IMR-90 (cell line): ENCODE data around the gene NRSN1. TPM values are rescaled to one million over a fixed set of nuclear protein-coding genes. Genes with fewer than 3 reads are reported as not detected.

ENCODE experiments used
- ATAC-seq: fragments of 200-7000 bp; cut with Tn5 transposase; 2 replicates; pipeline ENCODE4 v1.9.1; 2020; ENCODE audit warnings: low read depth, mild to moderate bottlenecking, moderate library complexity
- BruUV-seq: library from RNA; stranded (reverse); fragments of 400-500 nt; replicated peaks from 2 replicates; lab custom pipeline; 2021; lab: Mats Ljungman, UMichigan
- CTCF ChIA-PET: fragments of 300-600 bp; formaldehyde crosslinking; extraction: SDS; loops from one replicate; lab custom pipeline; 2021; ENCODE audit warnings: antibody characterized with exemption; lab: Yijun Ruan, JAX
- POLR2A ChIA-PET: fragments of 300-600 bp; sonication (Branson Sonifier 250); formaldehyde crosslinking; loops from one replicate; lab custom pipeline; 2022; ENCODE audit warnings: antibody characterized with exemption; ENCODE audit not compliant: unreplicated experiment; lab: Charles Lee
- DNase-seq: peaks from one replicate; pipeline ENCODE4 v3.0.0; 2013
- H2AFZ ChIP-seq: replicated peaks from 2 replicates; pipeline ENCODE3; 2013; ENCODE audit warnings: low read length, mild to moderate bottlenecking; ENCODE audit not compliant: poor library complexity
- H2AK5ac ChIP-seq: 2 replicates; pipeline ENCODE4 v1.6.1; 2013; ENCODE audit warnings: low read depth, low read length, inconsistent platforms
- H2AK9ac ChIP-seq: replicated peaks from 2 replicates; pipeline ENCODE3; 2013; ENCODE audit warnings: mild to moderate bottlenecking, low read depth, low read length, moderate library complexity; ENCODE audit not compliant: poor library complexity
- H2BK120ac ChIP-seq: 2 replicates; pipeline ENCODE4 v1.6.1; 2013; ENCODE audit warnings: low read depth, low read length, inconsistent platforms
- H2BK15ac ChIP-seq: 3 replicates; pipeline ENCODE4 v1.6.1; 2013; ENCODE audit warnings: low read depth, low read length, inconsistent platforms
- H2BK20ac ChIP-seq: 2 replicates; pipeline ENCODE4 v1.6.1; 2013; ENCODE audit warnings: low read depth, mild to moderate bottlenecking, inconsistent platforms, low read length, moderate library complexity
- H2BK5ac ChIP-seq: 2 replicates; pipeline ENCODE4 v1.6.1; 2013; ENCODE audit warnings: mild to moderate bottlenecking, low read depth, low read length, inconsistent platforms; ENCODE audit not compliant: poor library complexity, severe bottlenecking
- H3K14ac ChIP-seq: replicated peaks from 2 replicates; pipeline ENCODE4 v1.6.1; 2013; ENCODE audit warnings: low read depth, low read length, inconsistent platforms
- H3K18ac ChIP-seq: 2 replicates; pipeline ENCODE4 v1.6.1; 2013; ENCODE audit warnings: low read depth, low read length, control low read depth
- H3K23ac ChIP-seq: 2 replicates; pipeline ENCODE4 v1.6.1; 2013; ENCODE audit warnings: low read depth, low read length, inconsistent platforms
- H3K27ac ChIP-seq: 2 replicates; pipeline ENCODE4 v1.5.1; 2013; ENCODE audit warnings: mild to moderate bottlenecking, control low read depth, low read length; ENCODE audit not compliant: insufficient read depth
- H3K27me3 ChIP-seq: 2 replicates; pipeline ENCODE4 v1.6.1; 2013; ENCODE audit warnings: low read length; ENCODE audit not compliant: control insufficient read depth, insufficient read depth
- H3K36me3 ChIP-seq: 2 replicates; pipeline ENCODE4 v1.6.1; 2013; ENCODE audit warnings: low read length, mixed read lengths; ENCODE audit not compliant: control insufficient read depth, insufficient read depth
- H3K4ac ChIP-seq: 2 replicates; pipeline ENCODE4 v1.6.1; 2013; ENCODE audit warnings: low read depth, low read length, inconsistent platforms
- H3K4me1 ChIP-seq: 2 replicates; pipeline ENCODE4 v1.6.1; 2013; ENCODE audit warnings: low read length, mixed read lengths; ENCODE audit not compliant: control insufficient read depth, insufficient read depth
- H3K4me2 ChIP-seq: 2 replicates; pipeline ENCODE4 v1.6.1; 2013; ENCODE audit warnings: low read depth, mild to moderate bottlenecking, control low read depth, low read length, moderate library complexity
- H3K4me3 ChIP-seq: 2 replicates; pipeline ENCODE4 v1.5.1; 2013; ENCODE audit warnings: low read depth, mild to moderate bottlenecking, control low read depth, low read length, moderate library complexity; ENCODE audit not compliant: insufficient read depth
- H3K56ac ChIP-seq: 2 replicates; pipeline ENCODE4 v1.6.1; 2013; ENCODE audit warnings: low read length, inconsistent platforms; ENCODE audit not compliant: insufficient read depth; ENCODE audit errors: extremely low read depth
- H3K79me1 ChIP-seq, 2 experiments: 2 replicates each; pipeline ENCODE4 v1.6.1; 2013; ENCODE audit warnings: low read length in 2 of 2, inconsistent platforms in 1 of 2, low read depth in 1 of 2
- H3K9ac ChIP-seq: 2 replicates; pipeline ENCODE4 v1.6.1; 2013; ENCODE audit warnings: low read depth, low read length, control low read depth
- H3K9me1 ChIP-seq: 2 replicates; pipeline ENCODE4 v1.6.1; 2013; ENCODE audit warnings: low read length, inconsistent platforms; ENCODE audit not compliant: insufficient read depth
- H3K9me3 ChIP-seq: 2 replicates; pipeline ENCODE4 v1.6.1; 2013; ENCODE audit warnings: low read length; ENCODE audit not compliant: control insufficient read depth, insufficient read depth
- H4K20me1 ChIP-seq: 2 replicates; pipeline ENCODE4 v1.6.1; 2013; ENCODE audit warnings: low read length, inconsistent platforms; ENCODE audit not compliant: insufficient read depth
- H4K5ac ChIP-seq: 2 replicates; pipeline ENCODE4 v1.6.1; 2013; ENCODE audit warnings: mild to moderate bottlenecking, low read depth, low read length, control low read depth
- H4K8ac ChIP-seq, 2 experiments: 2 replicates each; pipeline ENCODE4 v1.6.1; 2013; ENCODE audit warnings: low read depth in 2 of 2, low read length in 2 of 2, control low read depth in 1 of 2, inconsistent platforms in 1 of 2
- H4K91ac ChIP-seq: 2 replicates; pipeline ENCODE4 v1.6.1; 2013; ENCODE audit warnings: low read depth, low read length, inconsistent platforms; ENCODE audit not compliant: insufficient read depth
- CTCF ChIP-seq: conservative IDR thresholded peaks from 2 replicates; pipeline ENCODE4 v1.5.1; 2012; ENCODE audit warnings: mild to moderate bottlenecking, low read depth, low read length, improper control_type of control experiment
- FOS ChIP-seq: fragments of 150-350 bp; IDR thresholded peaks from 2 replicates; pipeline ENCODE4 v1.6.1; 2016; ENCODE audit warnings: low read depth, low read length
- MAZ ChIP-seq: IDR thresholded peaks from 2 replicates; pipeline ENCODE4 v1.6.1; 2012; ENCODE audit warnings: low read depth, mild to moderate bottlenecking, low read length, improper control_type of control experiment, moderate library complexity, borderline replicate concordance
- NFE2L2 ChIP-seq: fragments of 150-350 bp; IDR thresholded peaks from 2 replicates; pipeline ENCODE4 v1.6.1; 2016; ENCODE audit warnings: low read depth, mild to moderate bottlenecking, low read length
- RAD21 ChIP-seq: IDR thresholded peaks from 2 replicates; pipeline ENCODE4 v1.6.1; 2012; ENCODE audit warnings: low read length, improper control_type of control experiment
- WGBS, 2 experiments: methylation state at CpG; one replicate each; pipeline versions ENCODE4 v1.1.5 to v1.1.7; 2013; ENCODE audit warnings: missing lambda C conversion rate in 2 of 2; ENCODE audit not compliant: insufficient read length in 1 of 2; ENCODE audit errors: extremely low coverage in 2 of 2; 5-methylcytosine and 5-hydroxymethylcytosine counted together
- dilution Hi-C: fragments of 300-500 bp; cut with HindIII; formaldehyde crosslinking; loops from one replicate; pipeline ENCODE4 v1.14.3; 2018; ENCODE audit warnings: low sequenced_read_pairs; ENCODE audit not compliant: unreplicated experiment
- in situ Hi-C: fragments of 300-500 bp; cut with MboI; formaldehyde crosslinking; loops from 3 replicates; pipeline ENCODE4 v1.14.3; 2019; ENCODE audit warnings: low sequenced_read_pairs, inconsistent platforms, mixed read lengths
- intact Hi-C: fragments of 100-400 bp; cut with micrococcal nuclease; formaldehyde crosslinking; loops from 2 replicates; pipeline ENCODE4 v1.10.0; 2022
- polyA plus RNA-seq, 3 experiments: library from polyadenylated mRNA; depleted of rRNA; stranded (reverse); fragments of >200 nt; gene quantifications; 2 replicates each; pipeline ENCODE4 v1.2.3, GENCODE V29; 2012; ENCODE audit warnings: low replicate concordance in 1 of 3
- total RNA-seq: library from RNA; depleted of rRNA; stranded (reverse); fragments of >200 nt; gene quantifications from 2 replicates; pipeline ENCODE4 v1.2.3, GENCODE V29; 2012

NRSN1 gene
- total and polyA plus RNA-seq, 2 of the 4 experiments (the other 2 are of a cell fraction), result not detected

- H3K4me3 ChIP-seq, result no peak overlapping the region
- H2BK5ac ChIP-seq, result no peak overlapping the region
- no peak overlapping the region for H4K5ac ChIP-seq
- H3K14ac ChIP-seq, result no peak overlapping the region
- no peak overlapping the region for H2AK9ac ChIP-seq
- no peak overlapping the region for H3K27ac ChIP-seq
- no peak for TF ChIP-seq NFE2L2
- no peak for TF ChIP-seq RAD21
- TF ChIP-seq FOS, result no peak
- TF ChIP-seq MAZ, result no peak
- no peak for TF ChIP-seq CTCF
- DNase-seq (no peak), ATAC-seq (no peak)
- intact Hi-C loops, result no loop called here
- no peak overlapping the region for H2AFZ ChIP-seq
- H2BK15ac ChIP-seq, result no peak overlapping the region
- H3K18ac ChIP-seq, result no peak overlapping the region
- WGBS, 2 experiments, result 0% methylated on average over 1 of the region's 6 CpGs; no CpG with 5 or more reads in 1 of the 2 experiments
- H3K36me3 ChIP-seq, result no peaks in the 10 kb centered on the region
- no peak overlapping the region for H3K9ac ChIP-seq
- no peak overlapping the region for H3K56ac ChIP-seq
- BruUV-seq, result no TSS peak
- H3K79me1 ChIP-seq, result no peaks in the 10 kb centered on the region
- H3K9me3 ChIP-seq, result peaks cover 19% of the 10 kb centered on the region
- dilution Hi-C loops, result no loop called here
- CTCF ChIA-PET, result no interaction called here
- H3K4me2 ChIP-seq, result no peak overlapping the region
- H2BK20ac ChIP-seq, result no peak overlapping the region
- H2BK120ac ChIP-seq, result no peak overlapping the region
- POLR2A ChIA-PET, result no interaction called here
- no peaks in the 10 kb centered on the region for H3K27me3 ChIP-seq
- H3K23ac ChIP-seq, result no peak overlapping the region
- H4K91ac ChIP-seq, result no peak overlapping the region
- no peak overlapping the region for H3K4ac ChIP-seq
- no peaks in the 10 kb centered on the region for H4K20me1 ChIP-seq
- no peak overlapping the region for H2AK5ac ChIP-seq
- H3K9me1 ChIP-seq, result no peaks in the 10 kb centered on the region
- H4K8ac ChIP-seq, result no peak overlapping the region
- H3K4me1 ChIP-seq, result no peaks in the 10 kb centered on the region
- in situ Hi-C loops, result no loop called here
Measured at GRCh38 chr6:24108056-24108455, 18.0 kb upstream of the NRSN1 start.
